ENCODE results near the gene SH3GL3. TPM values are rescaled to one million over a fixed set of nuclear protein-coding genes. Genes with fewer than 3 reads are reported as not detected.

The SH3GL3 gene
- total RNA-seq, 1 experiment from 2014 or later: 2.4 TPM

GRCh38 chr15:83654379-83655236, 207.5 kb downstream of the SH3GL3 start:
- Histone ChIP-seq H3K36me3 (no peaks in the 10 kb centered on the region), H3K27me3 (peaks cover 41% of the 10 kb centered on the region), H3K4me3 (peak overlapping the region; percentile 34), H3K9me3 (no peaks in the 10 kb centered on the region)
- DNase-seq: peak; percentile 12

- DNase-seq: no peak
- Histone ChIP-seq H3K4me3 (no peak overlapping the region), H3K9me3 (no peaks in the 10 kb centered on the region)
These were observed 208.1 kb downstream of the SH3GL3 start for GRCh38 chr15:83655237-83655616.

GRCh38 chr15:83656192-83656591, 209.1 kb downstream of the SH3GL3 start:
- H3K4me3 ChIP-seq: no peak overlapping the region
- DNase-seq: no peak
- H3K27me3 ChIP-seq: peaks cover 37% of the 10 kb centered on the region
- H3K9me3 ChIP-seq: no peaks in the 10 kb centered on the region
- no peaks in the 10 kb centered on the region for H3K36me3 ChIP-seq

More at GRCh38 chr15:83655237-83655616, 208.1 kb downstream of the SH3GL3 start:
- no peaks in the 10 kb centered on the region for H3K36me3 ChIP-seq
- H3K27me3 ChIP-seq: peaks cover 37% of the 10 kb centered on the region

DNA sequence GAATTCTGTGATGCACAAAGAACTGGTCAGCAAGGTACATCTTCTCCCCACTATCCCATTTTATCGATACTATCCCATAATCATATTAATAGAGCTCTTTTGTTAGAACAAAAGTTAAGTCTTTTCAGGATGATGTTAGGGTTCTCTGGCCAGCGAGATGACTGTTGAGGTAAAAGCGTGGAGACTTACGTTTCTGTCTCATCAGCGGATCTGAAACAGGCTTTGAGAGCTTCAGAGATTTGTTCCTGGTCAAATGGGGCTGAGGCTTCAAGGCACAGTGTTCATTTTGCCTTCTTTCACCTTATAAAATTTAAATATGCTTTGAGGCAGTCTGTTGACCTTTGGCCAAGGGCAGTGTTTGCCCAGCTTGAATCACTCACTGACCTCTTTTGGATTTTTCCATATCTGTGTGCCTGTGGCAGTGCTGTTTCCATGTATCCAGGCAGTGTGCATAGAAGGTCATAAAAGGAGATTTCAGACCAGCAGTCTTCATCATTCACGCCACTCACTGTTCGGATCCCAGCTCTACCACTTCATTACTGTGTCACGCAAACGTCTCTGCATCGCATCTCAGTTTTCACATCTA, 209.9 kb downstream of the SH3GL3 start:
- no peak overlapping the region for H3K4me3 ChIP-seq

DNA sequence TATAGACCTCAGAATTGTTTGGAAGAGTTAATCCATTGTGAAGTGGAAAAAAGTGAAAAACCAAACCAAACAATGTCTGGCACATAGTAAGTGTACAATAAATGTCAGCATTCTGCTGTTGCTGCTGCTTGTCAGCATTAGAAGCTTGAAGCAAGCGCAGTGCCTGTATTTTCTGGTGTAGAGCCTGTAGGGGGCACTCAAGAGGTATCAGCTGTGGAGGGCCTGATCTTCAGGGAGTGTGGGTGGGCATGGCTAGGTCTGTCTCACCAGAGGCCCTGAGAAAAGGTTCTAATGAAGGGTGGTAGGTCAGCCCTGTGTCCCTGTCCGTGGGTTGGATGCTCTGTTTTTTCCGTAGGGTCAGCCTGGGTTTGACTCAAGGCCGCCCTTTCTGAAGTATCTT, 210.4 kb downstream of the SH3GL3 start:
- Histone ChIP-seq H3K36me3 (no peaks in the 10 kb centered on the region), H3K9me3 (no peaks in the 10 kb centered on the region), H3K27me3 (peaks cover 33% of the 10 kb centered on the region), H3K4me3 (no peak overlapping the region)
- DNase-seq: no peak

More for the DNA sequence above, 209.9 kb downstream of the SH3GL3 start:
- Histone ChIP-seq H3K9me3 (no peaks in the 10 kb centered on the region), H3K27me3 (peaks cover 37% of the 10 kb centered on the region), H3K36me3 (no peaks in the 10 kb centered on the region)
- no peak for DNase-seq

GRCh38 chr15:83658430-83659416, 211.6 kb downstream of the SH3GL3 start:
- H3K4me3 ChIP-seq: no peak overlapping the region
- H3K36me3 ChIP-seq: no peaks in the 10 kb centered on the region
- H3K9me3 ChIP-seq: no peaks in the 10 kb centered on the region
- DNase-seq: no peak
- peaks cover 29% of the 10 kb centered on the region for H3K27me3 ChIP-seq

GRCh38 chr15:83659417-83659812, 212.3 kb downstream of the SH3GL3 start:
- peaks cover 26% of the 10 kb centered on the region for H3K27me3 ChIP-seq
- DNase-seq: no peak
- no peaks in the 10 kb centered on the region for H3K36me3 ChIP-seq
- H3K4me3 ChIP-seq: no peak overlapping the region
- H3K9me3 ChIP-seq: no peaks in the 10 kb centered on the region

DNA sequence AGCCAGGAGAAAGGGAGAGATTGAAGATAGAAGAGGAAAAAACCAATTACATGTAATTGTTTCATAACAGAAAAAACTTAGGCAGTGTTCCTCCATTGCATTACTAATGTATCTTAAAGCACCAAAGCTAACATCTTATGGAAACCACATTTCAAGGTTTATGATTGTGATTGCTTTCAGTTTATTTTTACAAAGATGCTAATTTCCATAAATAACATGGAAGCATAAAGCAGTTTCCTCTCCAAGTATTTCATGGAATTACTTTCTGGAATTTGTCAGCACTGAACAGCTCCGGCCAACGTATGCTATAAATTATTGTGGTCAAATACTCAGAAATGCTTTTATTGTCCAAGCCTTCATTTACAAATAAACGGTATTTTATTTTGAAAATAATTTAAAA, 218.3 kb downstream of the SH3GL3 start:
- Histone ChIP-seq H3K4me3 (no peak overlapping the region), H3K9me3 (no peaks in the 10 kb centered on the region), H3K27me3 (peaks cover 8% of the 10 kb centered on the region; the same call in 1 of the 2 replicates), H3K36me3 (no peaks in the 10 kb centered on the region)
- DNase-seq: no peak

Other genes with a start within 250 kb of the SH3GL3 start
- gene HDGFL3, start 239.5 kb upstream of the SH3GL3 start, total RNA-seq (2014; rRNA removed; shearing (Covaris generic); ENCODE audit: low replicate concordance): 24.9 and 42.7 TPM in 2 replicates
- 23.5 and 28.6 TPM in 2 replicates for gene BNC1, start 162.7 kb upstream of the SH3GL3 start, total RNA-seq (2014; rRNA removed; shearing (Covaris generic); ENCODE audit: low replicate concordance)
- 0.10 and 0.23 TPM in 2 replicates for gene ADAMTSL3, start 206.8 kb downstream of the SH3GL3 start, total RNA-seq (2014; rRNA removed; shearing (Covaris generic); ENCODE audit: low replicate concordance)

Measured in MG63 (cell line).